Activated CD4-positive, alpha-beta T cell treated with anti-CD3 and anti-CD28 coated beads, Interleukin-2, amount 50 U/mL, for 16 hours (primary cell): ENCODE data around the gene LIMS4.
"Not testable (repeated sequence)": the region's sequence is repeated elsewhere in the genome, so short reads cannot be mapped to it uniquely, and the experiment has no call there.

Experiments
- DNase-seq: peaks from one replicate; pipeline ENCODE4 v3.0.0-alpha.2; 2020

LIMS4 gene

GRCh38 chr2:110449127-110449947 lies 23.3 kb downstream of the LIMS4 start:
- not testable (repeated sequence) for DNase-seq

GRCh38 chr2:110446644-110447043 lies 26.0 kb downstream of the LIMS4 start:
- not testable (repeated sequence) for DNase-seq

GRCh38 chr2:110443305-110444005 lies 29.2 kb downstream of the LIMS4 start:
- DNase-seq, result not testable (repeated sequence)

- not testable (repeated sequence) for DNase-seq
Measured at GRCh38 chr2:110441905-110442304, 30.7 kb downstream of the LIMS4 start.

- DNase-seq, result not testable (repeated sequence)
Measured at GRCh38 chr2:110434565-110434964, 38.1 kb downstream of the LIMS4 start.

GRCh38 chr2:110425725-110426124 lies 46.9 kb downstream of the LIMS4 start:
- not testable (repeated sequence) for DNase-seq

- DNase-seq, result not testable (repeated sequence)
Measured at GRCh38 chr2:110424421-110424820, 48.2 kb downstream of the LIMS4 start.

GRCh38 chr2:110423574-110423962 lies 49.0 kb downstream of the LIMS4 start:
- DNase-seq, result not testable (repeated sequence)

GRCh38 chr2:110422852-110423573 lies 49.6 kb downstream of the LIMS4 start:
- DNase-seq, result not testable (repeated sequence)

- DNase-seq, result not testable (repeated sequence)
Measured at GRCh38 chr2:110420641-110421354, 51.8 kb downstream of the LIMS4 start.

- DNase-seq, result not testable (repeated sequence)
Measured at GRCh38 chr2:110407142-110407541, 65.5 kb downstream of the LIMS4 start.

- not testable (repeated sequence) for DNase-seq
Measured at GRCh38 chr2:110404988-110405387, 67.6 kb downstream of the LIMS4 start.

- DNase-seq, result not testable (repeated sequence)
Measured at GRCh38 chr2:110404246-110404645, 68.4 kb downstream of the LIMS4 start.

- DNase-seq, result not testable (repeated sequence)
Measured at GRCh38 chr2:110401001-110401618, 71.5 kb downstream of the LIMS4 start.

GRCh38 chr2:110399378-110399777 lies 73.2 kb downstream of the LIMS4 start:
- not testable (repeated sequence) for DNase-seq

GRCh38 chr2:110395990-110396389 lies 76.6 kb downstream of the LIMS4 start:
- not testable (repeated sequence) for DNase-seq
